Adrenal gland (tissue), 12 donors: ENCODE measurements around the gene FRK. TPM values are rescaled to one million over a fixed set of nuclear protein-coding genes. Genes with fewer than 3 reads are reported as not detected.
"Not testable (repeated sequence)": the region's sequence is repeated elsewhere in the genome, so short reads cannot be mapped to it uniquely, and the experiment has no call there.

Experiments used
- DNase-seq, 7 donors: peaks; one replicate each; pipeline ENCODE4 v3.0.0-alpha.2; 2019 to 2020
- H3K27ac ChIP-seq, 5 donors: fragments of 200-600 bp; sonication (generic) in 4 of 5; 1 replicate in 3 of 5; 2 replicates in 2 of 5; pipeline versions ENCODE4 v1.5.1 to v1.8.0; 2016 to 2020; ENCODE audit warnings: mild to moderate bottlenecking in 1 of 5
- H3K27me3 ChIP-seq: fragments of 200-600 bp; 2 replicates; pipeline ENCODE4 v1.8.0; 2021
- H3K36me3 ChIP-seq, 2 donors: fragments of 200-600 bp; replicated peaks in 1 of 2; 1 replicate in 1 of 2; 2 replicates in 1 of 2; pipeline versions ENCODE4 v1.5.1 to v1.8.0; 2018 to 2022
- H3K4me1 ChIP-seq, 2 donors: fragments of 200-600 bp; replicated peaks in 1 of 2; 1 replicate in 1 of 2; 2 replicates in 1 of 2; pipeline versions ENCODE4 v1.5.1 to v1.8.0; 2018 to 2021
- H3K4me3 ChIP-seq, 4 donors: fragments of 200-600 bp; sonication (generic) in 3 of 4; one replicate each; pipeline ENCODE4 v1.5.1; 2016 to 2018
- H3K9me3 ChIP-seq, 3 donors: fragments of 200-600 bp; sonication (generic) in 1 of 3; replicated peaks in 1 of 3; 1 replicate in 2 of 3; 2 replicates in 1 of 3; pipeline versions ENCODE4 v1.5.1 to v1.8.0; 2016 to 2021
- CTCF ChIP-seq, 6 experiments: fragments of 450-650 bp in 4 of 6; fragments of 200-600 bp in 2 of 6; sonication (generic) in 1 of 6; IDR thresholded peaks; 1 replicate in 5 of 6; 2 replicates in 1 of 6; pipeline versions ENCODE4 v1.5.1 to v1.8.0; 2016 to 2021; ENCODE audit warnings: antibody characterized with exemption in 6 of 6, mild to moderate bottlenecking in 2 of 6, moderate library complexity in 1 of 6
- POLR2A ChIP-seq, 2 donors: fragments of 450-650 bp; IDR thresholded peaks; one replicate each; pipeline ENCODE4 v1.6.1; 2017; ENCODE audit warnings: antibody characterized with exemption in 2 of 2, mild to moderate bottlenecking in 2 of 2, moderate library complexity in 1 of 2
- WGBS, 4 donors: extraction: QIAGEN DNeasy Blood & Tissue Kit in 2 of 4; methylation state at CpG; one replicate each; pipeline versions ENCODE4 v1.1.5 to v1.1.7; 2013 to 2017; 5-methylcytosine and 5-hydroxymethylcytosine counted together
- intact Hi-C, 2 donors: fragments of 100-400 bp; cut with DNase I; formaldehyde crosslinking; loops; one replicate each; pipeline versions ENCODE4 v1.14.1 to v1.15.0; 2022 to 2023
- polyA plus RNA-seq, 3 donors: library from polyadenylated mRNA; stranded (reverse); fragments of 200-250 nt in 2 of 3; fragments of 350-450 nt in 1 of 3; fragmentation: Illumina TruSeq in 1 of 3; extraction: RNeasy Lipid Tissue Mini Kit (QIAGEN cat#74804) in 1 of 3; gene quantifications; one replicate each; pipeline ENCODE4 v1.2.3, GENCODE V29; 2013 to 2014
- total RNA-seq, 9 donors: library from RNA; depleted of rRNA in 4 of 9; stranded (reverse); fragments of >200 nt in 4 of 9; fragments of 120-200 nt in 1 of 9; fragmentation: NEBNext Ultra II Directional in 1 of 9; extraction: Animal tissue kit (Norgen Biotek cat#: 25700) in 1 of 9; gene quantifications; one replicate each; pipeline versions ENCODE4 v1.1.0 to v1.2.4, GENCODE V29; 2013 to 2023
- donor health status: healthy with polysubstance abuse.
- donor health status: Bipolar disorder and iron deficiency.
- donor health status: DM: yes; HTN: yes; CAD: no.
- donor health status: DM: no; HTN: no; CAD: no.
- donor health status: DM: no; HTN: no; CAD: no.
- donor health status: DM: yes; HTN: yes; CAD: no.

Gene FRK
- total and polyA plus RNA-seq, 12 donors: 0.30 to 5.1 (median 2.5) TPM

DNA sequence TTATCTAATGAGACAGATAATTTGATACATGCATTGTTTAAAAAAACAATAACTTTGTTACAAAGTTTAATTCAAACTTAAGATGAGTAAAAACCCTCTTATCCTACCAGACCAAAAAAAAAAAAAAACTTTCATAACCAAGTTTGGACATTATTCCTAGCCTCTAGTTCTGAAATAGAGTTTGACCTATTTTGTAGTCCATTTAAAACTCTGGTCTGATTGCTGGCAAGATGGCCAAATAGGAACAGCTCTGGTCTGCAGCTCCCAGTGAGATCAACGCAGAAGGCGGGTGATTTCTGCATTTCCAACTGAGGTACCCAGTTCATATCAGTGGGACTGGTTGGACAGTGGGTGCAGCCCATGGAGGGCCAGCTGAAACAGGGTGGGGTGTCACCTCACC is 125.9 kb downstream of the FRK start:
- H3K4me3 ChIP-seq: no peak overlapping the region
- no peaks in the 10 kb centered on the region for H3K36me3 ChIP-seq
- no peaks in the 10 kb centered on the region for H3K9me3 ChIP-seq
- intact Hi-C loops: no loop called here
- H3K27me3 ChIP-seq: no peaks in the 10 kb centered on the region
- 95 to 100% (median 98%) methylated on average over 2 of the region's 2 CpGs for WGBS, 4 donors
- no peaks in the 10 kb centered on the region for H3K4me1 ChIP-seq
- DNase-seq: no peak
- H3K27ac ChIP-seq: no peak overlapping the region
- TF ChIP-seq POLR2A (IDR thresholded peaks at IDR 0.05) (no peak), CTCF (IDR thresholded peaks at IDR 0.05) (no peak)

GRCh38 chr6:115934145-115934544 is 126.5 kb downstream of the FRK start:
- Histone ChIP-seq H3K4me1 (no peaks in the 10 kb centered on the region), H3K27me3 (no peaks in the 10 kb centered on the region), H3K9me3 (no peaks in the 10 kb centered on the region), H3K4me3 (no peak overlapping the region), H3K27ac (no peak overlapping the region), H3K36me3 (no peaks in the 10 kb centered on the region)
- no peak for DNase-seq
- 89 to 94% (median 92%) methylated on average over 3 of the region's 3 CpGs for WGBS, 4 donors
- intact Hi-C loops: no loop called here
- TF ChIP-seq POLR2A (IDR thresholded peaks at IDR 0.05): no peak
- TF ChIP-seq CTCF (IDR thresholded peaks at IDR 0.05): no peak

GRCh38 chr6:115932481-115932880 is 128.2 kb downstream of the FRK start:
- no peak for DNase-seq
- Histone ChIP-seq H3K27ac (no peak overlapping the region), H3K36me3 (no peaks in the 10 kb centered on the region), H3K4me3 (no peak overlapping the region), H3K27me3 (no peaks in the 10 kb centered on the region), H3K4me1 (no peaks in the 10 kb centered on the region), H3K9me3 (no peaks in the 10 kb centered on the region)
- WGBS, 4 donors: 62 to 77% (median 75%) methylated on average over 1 of the region's 1 CpG
- intact Hi-C loops: no loop called here
- TF ChIP-seq POLR2A (IDR thresholded peaks at IDR 0.05): no peak
- no peak for TF ChIP-seq CTCF (IDR thresholded peaks at IDR 0.05)

DNA sequence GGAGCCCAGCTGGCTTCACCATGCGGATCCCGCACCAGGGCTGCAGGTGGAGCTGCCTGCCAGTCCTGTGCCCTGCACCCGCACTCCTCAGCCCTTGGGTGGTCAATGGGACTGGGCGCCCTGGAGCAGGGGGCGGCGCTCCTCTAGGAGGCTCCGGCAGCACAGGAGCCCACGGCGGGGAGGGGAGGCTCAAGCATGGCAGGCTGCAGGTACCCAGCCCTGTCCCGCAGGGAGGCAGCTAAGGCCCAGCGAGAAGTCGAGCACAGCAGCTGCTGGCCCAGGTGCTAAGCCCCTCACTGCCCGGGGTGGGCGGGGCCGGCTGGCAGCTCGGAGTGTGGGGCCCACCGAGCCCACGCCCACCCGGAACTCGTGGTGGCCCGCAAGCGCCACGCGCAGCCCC is 132.7 kb downstream of the FRK start:
- H3K27ac ChIP-seq, intact Hi-C loops, H3K4me3 ChIP-seq, H3K27me3 ChIP-seq, H3K36me3 ChIP-seq, H3K9me3 ChIP-seq, DNase-seq, H3K4me1 ChIP-seq: not testable (repeated sequence)
- 87 to 100% (median 96%) methylated on average over 2 to 24 of the region's 24 CpGs for WGBS, 4 donors

DNA sequence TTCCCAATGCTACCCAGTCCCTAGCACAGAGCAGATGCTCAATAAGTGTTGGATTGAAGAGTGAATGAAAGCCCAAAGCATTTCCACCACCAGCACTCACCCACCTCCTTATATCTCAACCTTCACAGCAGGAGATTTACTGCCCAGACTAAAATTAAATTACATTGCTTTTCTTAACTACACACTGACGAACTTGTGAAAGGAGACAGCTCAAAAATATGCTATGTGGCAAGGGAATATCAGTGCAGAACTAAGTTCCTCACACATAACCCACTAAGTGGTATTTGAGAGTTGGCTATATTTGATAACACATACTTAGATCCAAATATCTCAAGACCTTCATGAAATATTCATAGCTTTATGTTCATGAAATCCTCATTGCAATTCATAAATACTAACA is 137.7 kb downstream of the FRK start:
- no peak overlapping the region for H3K27ac ChIP-seq
- intact Hi-C loops: no loop called here
- TF ChIP-seq POLR2A (IDR thresholded peaks at IDR 0.05) (no peak), CTCF (IDR thresholded peaks at IDR 0.05) (no peak)
- H3K27me3 ChIP-seq: no peaks in the 10 kb centered on the region
- no peaks in the 10 kb centered on the region for H3K9me3 ChIP-seq
- WGBS, 4 donors: 50 to 61% (median 53%) methylated on average over 1 of the region's 1 CpG
- H3K4me3 ChIP-seq: no peak overlapping the region
- H3K4me1 ChIP-seq: no peaks in the 10 kb centered on the region
- no peak for DNase-seq
- H3K36me3 ChIP-seq: no peaks in the 10 kb centered on the region
